K562 (cell line): ENCODE data around the gene COX14. TPM values are rescaled to one million over a fixed set of nuclear protein-coding genes. Genes with fewer than 3 reads are reported as not detected.

Experiments used
- ATAC-seq: fragments of 200-7000 bp; cut with Tn5 transposase; 3 replicates; pipeline ENCODE4 v1.9.1; 2020; ENCODE audit warnings: moderate library complexity
- BruUV-seq: library from RNA; stranded (reverse); fragments of 400-500 nt; replicated peaks from 2 replicates; lab custom pipeline; 2021; lab: Mats Ljungman, UMichigan
- CTCF ChIA-PET: fragments of 300-600 bp; formaldehyde crosslinking; extraction: SDS; loops from one replicate; lab custom pipeline; 2021; ENCODE audit warnings: low intra/inter-chr PET ratio; lab: Yijun Ruan, JAX
- POLR2A ChIA-PET: fragments of 300-600, 350-650 bp; sonication (Branson Sonifier 250); formaldehyde crosslinking; extraction: SDS; loops from one replicate; lab custom pipeline; 2021; ENCODE audit warnings: antibody characterized with exemption, inconsistent platforms; lab: Yijun Ruan, JAX
- DNase-seq, 4 experiments: peaks; one replicate each; pipeline versions ENCODE4 v3.0.0 to v3.0.0-alpha.2; 2011 to 2018; ENCODE audit warnings: low spot score in 3 of 4, mixed read lengths in 3 of 4; ENCODE audit errors: extremely low read depth in 1 of 4
- FAIRE-seq: peaks from 2 replicates; lab custom pipeline; 2011; peaks lifted over from hg19 to GRCh38; lab: Jason Lieb, UNC
- H2AFZ ChIP-seq: 2 replicates; pipeline ENCODE4 v1.6.0; 2011; ENCODE audit warnings: low read depth, low read length, control low read depth, inconsistent platforms
- H3K27ac ChIP-seq: fragments of 200-600 bp; 3 replicates; pipeline ENCODE4 v1.8.0; 2011; ENCODE audit warnings: low read depth, mild to moderate bottlenecking, control low read depth, inconsistent platforms, low read length, moderate library complexity, mixed read lengths; ENCODE audit errors: extremely low read depth
- H3K27me3 ChIP-seq, 2 experiments: fragments of 300-600 bp in 1 of 2; 2 replicates in 1 of 2; 3 replicates in 1 of 2; pipeline versions ENCODE4 v1.6.0 to v1.8.0; 2011; ENCODE audit warnings: inconsistent platforms in 2 of 2, low read length in 2 of 2, mild to moderate bottlenecking in 1 of 2, mixed read lengths in 1 of 2, moderate library complexity in 1 of 2; ENCODE audit not compliant: control insufficient read depth in 2 of 2, insufficient read depth in 2 of 2
- H3K36me3 ChIP-seq: fragments of 300-600 bp; 3 replicates; pipeline ENCODE4 v1.8.0; 2011; ENCODE audit warnings: mild to moderate bottlenecking, low read length, inconsistent platforms; ENCODE audit not compliant: control insufficient read depth, insufficient read depth
- H3K4me1 ChIP-seq, 2 experiments: fragments of 200-600 bp in 1 of 2; replicated peaks in 1 of 2; 2 replicates in 1 of 2; 3 replicates in 1 of 2; pipeline versions ENCODE4 v1.5.1 to v1.8.0; 2011; ENCODE audit warnings: inconsistent platforms in 2 of 2, low read length in 2 of 2, mild to moderate bottlenecking in 1 of 2, mixed read lengths in 1 of 2, moderate library complexity in 1 of 2; ENCODE audit not compliant: control insufficient read depth in 2 of 2, insufficient read depth in 2 of 2
- H3K4me2 ChIP-seq: 2 replicates; pipeline ENCODE4 v1.6.1; 2011; ENCODE audit warnings: low read length, control low read depth, inconsistent platforms, mixed read lengths; ENCODE audit not compliant: insufficient read depth
- H3K4me3 ChIP-seq: fragments of 200-600 bp; sonication (generic), shearing (Covaris generic); 2 replicates; pipeline ENCODE4 v1.5.1; 2016; ENCODE audit warnings: control low read depth, inconsistent platforms
- H3K79me2 ChIP-seq: fragments of 200-600 bp; 3 replicates; pipeline ENCODE4 v1.8.0; 2011; ENCODE audit warnings: low read length, inconsistent platforms; ENCODE audit not compliant: control insufficient read depth, insufficient read depth
- H3K9ac ChIP-seq, 2 experiments: 2 replicates each; pipeline versions ENCODE4 v1.6.0 to v1.6.1; 2011; ENCODE audit warnings: low read depth in 2 of 2, low read length in 2 of 2, control low read depth in 1 of 2, inconsistent platforms in 1 of 2, mild to moderate bottlenecking in 1 of 2, mixed read lengths in 1 of 2; ENCODE audit not compliant: insufficient read depth in 1 of 2
- H3K9me1 ChIP-seq: one replicate; pipeline ENCODE4 v1.6.0; 2011; ENCODE audit warnings: inconsistent platforms, mild to moderate bottlenecking, low read length, moderate library complexity; ENCODE audit not compliant: control insufficient read depth, insufficient read depth
- H3K9me3 ChIP-seq: replicated peaks from 2 replicates; pipeline ENCODE4 v1.5.1; 2011; ENCODE audit warnings: low read depth, low read length, inconsistent platforms; ENCODE audit not compliant: control insufficient read depth, insufficient read depth
- H4K20me1 ChIP-seq: replicated peaks from 2 replicates; pipeline ENCODE4 v1.6.1; 2011; ENCODE audit warnings: low read length, inconsistent platforms, mixed read lengths; ENCODE audit not compliant: control insufficient read depth, insufficient read depth
- HDAC3 ChIP-seq: fragments of 450-650 bp; IDR thresholded peaks from 2 replicates; pipeline ENCODE4 v1.6.1; 2018; ENCODE audit warnings: borderline replicate concordance, mild to moderate bottlenecking, moderate library complexity; ENCODE audit not compliant: partially characterized antibody
- ILK ChIP-seq: fragments of 450-650 bp; IDR thresholded peaks from 2 replicates; pipeline ENCODE4 v1.6.1; 2016; ENCODE audit warnings: missing genetic modification characterization, low read depth, mild to moderate bottlenecking, missing compliant biosample characterization, moderate library complexity, borderline replicate concordance
- RBM39 ChIP-seq: fragments of 200-400 bp; formaldehyde crosslinking; optimal IDR thresholded peaks from 2 replicates; pipeline ENCODE3; 2018; ENCODE audit warnings: low read depth, low read length
- STAG1 ChIP-seq: sonication (generic); formaldehyde crosslinking; IDR thresholded peaks from 2 replicates; pipeline ENCODE4 v1.5.0; 2020; ENCODE audit warnings: missing genetic modification reagents, borderline replicate concordance
- YY1 ChIP-seq, 3 experiments: IDR thresholded peaks; 2 replicates each; pipeline ENCODE4 v1.6.1; 2011; ENCODE audit warnings: low read length in 2 of 3, mild to moderate bottlenecking in 2 of 3, moderate library complexity in 2 of 3, borderline replicate concordance in 1 of 3, control low read depth in 1 of 3, low read depth in 1 of 3; ENCODE audit not compliant: insufficient read depth in 3 of 3, insufficient replicate concordance in 2 of 3, control insufficient read depth in 1 of 3, insufficient read length in 1 of 3; ENCODE audit errors: extremely low read depth in 1 of 3
- ZNF311 ChIP-seq: fragments of 250-450 bp; sonication (Bioruptor Pico); IDR thresholded peaks from 2 replicates; pipeline ENCODE4 v1.4.0; 2020; ENCODE audit warnings: mild to moderate bottlenecking, moderate library complexity
- ZNF316 ChIP-seq: fragments of 450-650 bp; IDR thresholded peaks from 2 replicates; pipeline ENCODE4 v1.6.1; 2016
- WGBS: fragments of 100-300 bp; shearing (Covaris generic); methylation state at CpG from one replicate; pipeline ENCODE4 v1.1.6; 2016; ENCODE audit warnings: low coverage, mixed read lengths; ENCODE audit not compliant: insufficient coverage; ENCODE audit errors: missing lambda C conversion rate; 5-methylcytosine and 5-hydroxymethylcytosine counted together
- in situ Hi-C: fragments of 300-500 bp; cut with MboI; formaldehyde crosslinking; loops from 4 replicates; pipeline ENCODE4 v1.15.0; 2018; ENCODE audit warnings: inconsistent platforms, mixed read lengths
- intact Hi-C: fragments of 100-400 bp; cut with micrococcal nuclease; formaldehyde crosslinking; loops from 2 replicates; pipeline ENCODE4 v1.14.2; 2022
- polyA plus RNA-seq, 8 experiments: library from polyadenylated mRNA; depleted of rRNA in 4 of 8; stranded (reverse) in 5 of 8; unstranded in 3 of 8; fragments of >200 nt; fragmentation: Nextera tagmentation in 2 of 8; fragmentation: Illumina TruSeq in 1 of 8; extraction: Ambion mirVana in 2 of 8; extraction: Trizol in 1 of 8; gene quantifications; 2 replicates each; pipeline versions ENCODE4 v1.2.1 to v1.2.3, GENCODE V29; 2011 to 2014; ENCODE audit warnings: inconsistent platforms in 1 of 8, missing spikeins in 1 of 8
- total RNA-seq, 7 experiments: library from RNA; depleted of rRNA in 6 of 7; stranded (reverse); fragments of >200 nt in 6 of 7; fragmentation: Illumina TruSeq in 2 of 7; extraction: Trizol in 2 of 7; gene quantifications; 2 replicates each; pipeline versions ENCODE4 v1.2.1 to v1.2.3, GENCODE V29; 2011 to 2021; ENCODE audit warnings: low replicate concordance in 1 of 7
- TF ChIP-seq, protein P1 (sequence below): fragments of 250-450 bp; sonication (Bioruptor Pico); IDR thresholded peaks from 2 replicates; pipeline ENCODE4 v1.5.0; 2021; ENCODE audit warnings: mild to moderate bottlenecking, borderline replicate concordance

The COX14 gene
- total and polyA plus RNA-seq, 9 of the 15 experiments (the other 6 are each of a cell fraction or from before 2014, with no cell fraction given), result 44.4 to 269 (median 53.4) TPM

DNA sequence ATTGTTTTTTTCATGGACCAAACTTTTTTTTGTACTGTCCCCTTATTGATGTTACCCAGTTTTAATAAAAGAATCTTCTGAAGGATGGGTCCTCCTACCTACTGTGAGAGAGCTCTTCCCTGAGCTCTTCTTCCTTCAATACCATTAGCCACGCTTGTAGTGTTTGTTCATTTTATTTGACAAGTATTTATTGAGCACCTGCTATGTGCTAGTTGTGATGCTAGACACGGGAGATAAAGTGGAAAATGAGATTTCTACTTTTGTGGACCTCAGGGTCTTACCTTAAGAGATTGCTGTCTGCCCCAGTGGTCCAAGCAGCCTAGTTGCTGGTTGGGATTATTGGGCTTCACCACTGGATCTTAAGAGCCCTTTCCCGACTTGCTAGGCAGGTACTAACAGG, 11.5 kb upstream of the COX14 start:
- in situ Hi-C loops (no loop called here), intact Hi-C loops (no loop called here)
- Histone ChIP-seq H3K27me3 (no peaks in the 10 kb centered on the region), H2AFZ (no peak overlapping the region), H3K9ac (no peak overlapping the region), H3K36me3 (peaks cover 52% of the 10 kb centered on the region), H3K79me2 (no peaks in the 10 kb centered on the region), H3K27ac (no peak overlapping the region), H4K20me1 (no peaks in the 10 kb centered on the region), H3K9me1 (no peaks in the 10 kb centered on the region), H3K9me3 (no peaks in the 10 kb centered on the region), H3K4me2 (no peak overlapping the region), H3K4me3 (no peak overlapping the region), H3K4me1 (peaks cover 16% of the 10 kb centered on the region in 2 experiments)
- ATAC-seq (no peak), DNase-seq (no peak), FAIRE-seq (no peak)
- ChIA-PET CTCF (no interaction called here), POLR2A (interaction anchor here (1.1 kb wide), 1 partner anchor 9 kb away, joined by 5 read pairs; no protein-coding TSS in a partner anchor)
- BruUV-seq, result no TSS peak
- TF ChIP-seq HDAC3, result no peak
- no peak for TF ChIP-seq RBM39
- TF ChIP-seq, protein P1, sequence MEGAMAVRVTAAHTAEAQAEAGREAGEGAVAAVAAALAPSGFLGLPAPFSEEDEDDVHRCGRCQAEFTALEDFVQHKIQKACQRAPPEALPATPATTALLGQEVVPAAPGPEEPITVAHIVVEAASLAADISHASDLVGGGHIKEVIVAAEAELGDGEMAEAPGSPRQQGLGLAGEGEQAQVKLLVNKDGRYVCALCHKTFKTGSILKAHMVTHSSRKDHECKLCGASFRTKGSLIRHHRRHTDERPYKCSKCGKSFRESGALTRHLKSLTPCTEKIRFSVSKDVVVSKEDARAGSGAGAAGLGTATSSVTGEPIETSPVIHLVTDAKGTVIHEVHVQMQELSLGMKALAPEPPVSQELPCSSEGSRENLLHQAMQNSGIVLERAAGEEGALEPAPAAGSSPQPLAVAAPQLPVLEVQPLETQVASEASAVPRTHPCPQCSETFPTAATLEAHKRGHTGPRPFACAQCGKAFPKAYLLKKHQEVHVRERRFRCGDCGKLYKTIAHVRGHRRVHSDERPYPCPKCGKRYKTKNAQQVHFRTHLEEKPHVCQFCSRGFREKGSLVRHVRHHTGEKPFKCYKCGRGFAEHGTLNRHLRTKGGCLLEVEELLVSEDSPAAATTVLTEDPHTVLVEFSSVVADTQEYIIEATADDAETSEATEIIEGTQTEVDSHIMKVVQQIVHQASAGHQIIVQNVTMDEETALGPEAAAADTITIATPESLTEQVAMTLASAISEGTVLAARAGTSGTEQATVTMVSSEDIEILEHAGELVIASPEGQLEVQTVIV (CRISPR knock-in tag), result no peak
- TF ChIP-seq STAG1 (CRISPR knock-in tag), result no peak
- no peak for TF ChIP-seq ZNF316
- no peak for TF ChIP-seq ILK (tag)
- TF ChIP-seq ZNF311 (CRISPR knock-in tag), result no peak
- TF ChIP-seq YY1 (IDR thresholded peaks at IDR 0.05; ENCODE audit: borderline replicate concordance in 1 of 3, control insufficient read depth in 1 of 3, extremely low read depth in 1 of 3, insufficient read depth in 3 of 3, insufficient read length in 1 of 3, insufficient replicate concordance in 2 of 3, low read depth in 1 of 3, low read length in 2 of 3), result no peak
- 64% methylated on average over 3 of the region's 3 CpGs for WGBS
